ENCODE results near the gene FTSJ1.
A peak's percentile ranks its signal among the peaks of the same experiment; 100 is the strongest.

FTSJ1 gene

GRCh38 chrX:48468693-48469691 is 7.0 kb upstream of the FTSJ1 start:
- no peak for DNase-seq (ENCODE audit: low read depth)

GRCh38 chrX:48470110-48470832 is 5.7 kb upstream of the FTSJ1 start, which contains the start of gene SLC38A5:
SLC38A5 (minus strand) TSS chrX:48470260; CDS start chrX:48467924, 2,336 bp downstream.
- peak within 1 kb of the TSS; percentile 47 for H3K4me3 ChIP-seq (ENCODE audit: low read depth, low read length)
- DNase-seq (ENCODE audit: low read depth), result no peak

More at GRCh38 chrX:48468693-48469691, 7.0 kb upstream of the FTSJ1 start:
- H3K4me3 ChIP-seq (ENCODE audit: low read depth, low read length), result peak overlapping the region; percentile 47

- H3K4me3 ChIP-seq (ENCODE audit: low read depth, low read length), result no peak overlapping the region
- DNase-seq (ENCODE audit: low read depth), result no peak
Observed at GRCh38 chrX:48470833-48471118, 5.2 kb upstream of the FTSJ1 start.

GRCh38 chrX:48471504-48471903 is 4.5 kb upstream of the FTSJ1 start:
- DNase-seq (ENCODE audit: low read depth), result no peak
- no peak overlapping the region for H3K4me3 ChIP-seq (ENCODE audit: low read depth, low read length)

GRCh38 chrX:48472225-48472624 is 3.8 kb upstream of the FTSJ1 start:
- no peak for DNase-seq (ENCODE audit: low read depth)
- H3K4me3 ChIP-seq (ENCODE audit: low read depth, low read length), result no peak overlapping the region

- DNase-seq (ENCODE audit: low read depth), result no peak
- H3K4me3 ChIP-seq (ENCODE audit: low read depth, low read length), result no peak overlapping the region
Observed at GRCh38 chrX:48472851-48473703, 2.9 kb upstream of the FTSJ1 start.

GRCh38 chrX:48473704-48473990 is 2.4 kb upstream of the FTSJ1 start:
- no peak overlapping the region for H3K4me3 ChIP-seq (ENCODE audit: low read depth, low read length)
- DNase-seq (ENCODE audit: low read depth), result no peak

GRCh38 chrX:48474127-48474526 is 1.9 kb upstream of the FTSJ1 start:
- no peak overlapping the region for H3K4me3 ChIP-seq (ENCODE audit: low read depth, low read length)
- no peak for DNase-seq (ENCODE audit: low read depth)

GRCh38 chrX:48474581-48474980 is 1.4 kb upstream of the FTSJ1 start:
- H3K4me3 ChIP-seq (ENCODE audit: low read depth, low read length), result no peak overlapping the region
- DNase-seq (ENCODE audit: low read depth), result no peak

- DNase-seq (ENCODE audit: low read depth), result no peak
Observed at GRCh38 chrX:48475296-48475695, 703 bp upstream of the FTSJ1 start.

GRCh38 chrX:48476919-48477318 is 920 bp downstream of the FTSJ1 start:
- DNase-seq (ENCODE audit: low read depth), result no peak
- H3K4me3 ChIP-seq (ENCODE audit: low read depth, low read length), result peak overlapping the region; percentile 76

More at GRCh38 chrX:48475296-48475695, 703 bp upstream of the FTSJ1 start:
- H3K4me3 ChIP-seq (ENCODE audit: low read depth, low read length), result peak overlapping the region; percentile 76

- no peak overlapping the region for H3K4me3 ChIP-seq (ENCODE audit: low read depth, low read length)
- no peak for DNase-seq (ENCODE audit: low read depth)
Observed at GRCh38 chrX:48477960-48478755, 2.2 kb downstream of the FTSJ1 start.

GRCh38 chrX:48478806-48479205 is 2.8 kb downstream of the FTSJ1 start:
- DNase-seq (ENCODE audit: low read depth), result no peak
- H3K4me3 ChIP-seq (ENCODE audit: low read depth, low read length), result no peak overlapping the region

- DNase-seq (ENCODE audit: low read depth), result no peak
- H3K4me3 ChIP-seq (ENCODE audit: low read depth, low read length), result no peak overlapping the region
Observed at GRCh38 chrX:48480142-48480541, 4.1 kb downstream of the FTSJ1 start.

GRCh38 chrX:48480583-48480982 is 4.6 kb downstream of the FTSJ1 start:
- DNase-seq (ENCODE audit: low read depth), result no peak
- no peak overlapping the region for H3K4me3 ChIP-seq (ENCODE audit: low read depth, low read length)

GRCh38 chrX:48482526-48482925 is 6.5 kb downstream of the FTSJ1 start:
- DNase-seq (ENCODE audit: low read depth), result no peak
- no peak overlapping the region for H3K4me3 ChIP-seq (ENCODE audit: low read depth, low read length)

GRCh38 chrX:48487362-48487798 is 11.4 kb downstream of the FTSJ1 start:
- DNase-seq (ENCODE audit: low read depth), result peak; percentile 82
- no peak overlapping the region for H3K4me3 ChIP-seq (ENCODE audit: low read depth, low read length)

GRCh38 chrX:48488034-48488433 is 12.0 kb downstream of the FTSJ1 start:
- H3K4me3 ChIP-seq (ENCODE audit: low read depth, low read length), result no peak overlapping the region
- no peak for DNase-seq (ENCODE audit: low read depth)

GRCh38 chrX:48489296-48489695 is 13.3 kb downstream of the FTSJ1 start:
- H3K4me3 ChIP-seq (ENCODE audit: low read depth, low read length), result no peak overlapping the region
- DNase-seq (ENCODE audit: low read depth), result no peak
